Measurements from ENCODE around the gene ENDOV.

ENDOV gene

DNA sequence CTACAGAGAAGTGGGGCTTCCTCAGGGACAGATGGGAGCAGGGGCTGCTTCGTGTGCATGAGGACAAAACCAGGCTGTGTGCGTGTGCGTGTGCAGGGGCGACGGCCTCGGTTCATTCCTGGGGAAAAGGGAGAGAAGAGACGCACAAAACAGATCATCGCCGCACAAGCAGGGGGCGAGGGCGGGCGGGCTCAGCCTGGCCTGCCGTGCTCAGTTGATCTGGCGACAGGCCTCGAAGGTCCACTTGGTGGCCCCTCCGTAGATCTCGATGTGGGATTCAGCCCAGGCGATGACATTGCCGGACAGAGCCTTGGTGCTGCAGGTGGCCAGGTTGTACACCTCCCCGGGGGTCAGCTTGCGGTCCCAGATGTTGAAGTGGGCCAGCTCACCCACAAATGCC, 55.6 kb downstream of the ENDOV start:
- DNase-seq, result no peak

GRCh38 chr17:80471922-80472321, 57.0 kb downstream of the ENDOV start:
- no peak for DNase-seq

DNA sequence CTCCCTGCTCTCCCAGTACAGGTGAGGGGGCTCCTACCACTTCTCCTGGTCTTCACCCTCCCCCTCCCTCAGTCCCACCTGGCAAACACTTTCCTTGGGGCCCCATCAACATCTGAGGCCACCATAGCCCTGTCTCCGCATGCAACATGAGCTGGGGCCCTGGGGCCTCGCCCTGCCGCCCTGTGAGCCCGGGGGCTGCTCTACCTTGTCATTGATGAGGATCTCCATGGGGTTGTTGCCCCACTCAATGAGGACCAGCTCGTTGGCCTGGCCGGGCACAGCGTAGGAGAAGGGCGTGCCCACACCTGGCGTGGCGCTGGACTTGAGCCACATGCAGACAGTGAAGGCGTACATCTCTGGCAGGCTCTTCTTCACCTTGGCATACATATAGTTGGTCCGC, 58.0 kb downstream of the ENDOV start:
- DNase-seq, result no peak

DNA sequence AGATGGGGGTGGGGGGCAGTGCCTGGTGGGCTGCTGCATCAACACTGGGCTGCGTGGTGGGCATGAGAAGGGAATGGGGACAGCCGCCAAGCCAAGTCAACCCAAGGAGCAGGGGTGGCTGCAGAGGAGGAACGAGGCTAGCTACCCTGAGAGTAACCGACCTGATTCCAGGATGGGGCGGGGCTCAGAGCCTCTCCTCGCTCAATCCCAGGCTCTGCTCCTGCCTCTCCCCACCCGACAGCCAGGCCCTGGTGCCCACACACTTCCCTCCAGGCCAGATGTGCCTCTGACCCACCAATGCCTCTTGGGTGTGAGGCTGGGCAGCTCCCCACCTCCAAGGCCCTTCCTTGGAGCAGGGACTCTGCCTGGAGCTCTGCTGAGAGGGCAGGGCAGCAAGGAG, 58.7 kb downstream of the ENDOV start:
- no peak for DNase-seq

- DNase-seq, result no peak
These were observed 59.4 kb downstream of the ENDOV start for GRCh38 chr17:80474231-80474960.

DNA sequence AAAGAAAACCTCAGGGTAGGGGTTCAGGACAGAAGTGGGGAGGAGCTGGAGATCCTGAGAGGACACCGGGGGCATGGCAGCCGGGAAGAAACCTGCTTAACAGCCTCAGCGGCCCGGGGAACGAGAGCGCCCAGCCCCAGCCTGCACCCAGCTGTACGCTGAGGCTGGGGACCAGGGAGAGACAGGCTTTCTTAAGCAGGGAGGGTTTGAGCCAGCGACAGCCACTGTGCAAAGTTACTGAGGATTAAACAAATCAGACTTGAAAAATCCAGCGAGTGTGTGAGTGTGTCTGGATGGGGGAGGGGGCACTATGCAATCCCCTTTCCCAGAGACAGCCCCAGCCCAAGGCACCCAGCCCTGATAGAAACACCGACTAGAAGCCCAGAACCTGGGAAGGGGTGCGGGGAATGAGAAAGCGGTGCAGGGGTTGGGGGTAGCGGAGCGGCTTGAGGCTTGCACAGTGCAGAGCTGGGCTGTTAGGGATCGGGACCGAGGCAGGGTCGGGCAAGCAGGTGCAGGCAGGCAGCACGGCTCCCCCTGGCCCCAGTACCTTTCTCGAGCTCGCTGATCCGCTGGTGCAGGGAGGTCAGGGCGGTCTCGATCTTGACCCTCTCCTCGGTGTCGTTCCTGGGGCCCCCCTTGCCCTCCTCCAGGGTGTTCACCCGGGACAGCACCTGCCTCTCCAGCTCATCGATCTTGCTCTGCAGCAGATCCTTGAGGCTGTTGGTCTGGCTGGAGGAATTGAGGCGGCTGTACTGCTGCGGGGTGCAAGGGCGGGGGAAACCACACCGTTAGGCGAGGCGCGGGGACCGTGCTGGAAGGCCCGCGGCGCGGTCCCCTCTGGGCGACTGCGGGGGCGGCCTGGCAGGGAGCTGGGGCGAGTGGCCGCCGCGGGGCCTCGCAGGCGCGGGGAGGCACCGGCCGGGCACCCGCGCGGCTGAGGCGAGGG, 60.3 kb downstream of the ENDOV start:
- DNase-seq, result no peak

GRCh38 chr17:80475910-80476876, 61.2 kb downstream of the ENDOV start, which contains the start of gene NPTX1:
NPTX1 (minus strand) TSS chr17:80476607; CDS start chr17:80476446, 161 bp downstream.
- no peak for DNase-seq

GRCh38 chr17:80476877-80477646, 62.1 kb downstream of the ENDOV start:
- DNase-seq, result no peak

GRCh38 chr17:80477647-80478478, 62.9 kb downstream of the ENDOV start:
- DNase-seq, result peak in 1 of 2 donors; percentile 22

DNA sequence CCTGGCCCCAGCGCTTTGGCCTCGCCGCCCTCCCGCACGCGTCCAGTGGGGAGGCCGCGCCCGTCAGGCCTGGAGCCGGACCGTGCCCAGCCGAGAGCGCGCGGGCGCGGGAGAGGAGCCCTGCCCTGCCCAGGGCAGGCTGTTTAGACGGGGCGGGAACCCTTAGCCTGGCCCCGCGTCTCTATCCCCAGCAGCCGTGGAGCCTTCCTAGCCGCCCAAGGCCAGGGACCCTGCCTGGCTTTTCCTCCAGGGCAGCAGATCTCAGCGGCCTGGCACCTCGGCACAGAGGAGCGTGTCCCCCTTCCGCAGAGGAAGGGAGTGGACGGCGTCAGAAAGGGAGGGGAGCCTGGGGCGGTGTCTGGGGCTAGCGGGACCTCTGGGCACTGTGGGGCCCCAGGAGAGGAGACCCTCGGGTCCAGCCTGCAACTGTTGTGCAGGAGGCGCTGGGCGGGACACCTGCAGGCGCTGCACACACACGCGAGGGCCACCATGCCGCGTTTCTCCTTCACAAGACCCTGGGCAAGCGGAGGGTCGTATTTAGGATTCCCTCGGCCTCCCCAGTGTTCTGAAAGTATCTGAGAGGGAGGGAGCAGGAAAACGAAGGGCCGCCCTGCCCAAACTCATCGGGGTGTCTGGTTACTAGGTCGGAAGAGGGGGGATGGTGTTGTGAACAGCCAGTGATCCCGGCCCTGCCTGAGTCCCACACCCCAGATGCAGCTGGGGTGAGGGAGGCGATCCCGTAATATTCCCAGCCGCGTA, 63.7 kb downstream of the ENDOV start:
- no peak for DNase-seq

GRCh38 chr17:80479246-80479566, 64.2 kb downstream of the ENDOV start:
- no peak for DNase-seq

GRCh38 chr17:80480248-80480647, 65.3 kb downstream of the ENDOV start:
- no peak for DNase-seq

GRCh38 chr17:80481284-80482057, 66.5 kb downstream of the ENDOV start:
- DNase-seq, result no peak

GRCh38 chr17:80482058-80482318, 67.0 kb downstream of the ENDOV start:
- DNase-seq, result no peak

- DNase-seq, result no peak
These were observed 67.8 kb downstream of the ENDOV start for GRCh38 chr17:80482555-80483308.

DNA sequence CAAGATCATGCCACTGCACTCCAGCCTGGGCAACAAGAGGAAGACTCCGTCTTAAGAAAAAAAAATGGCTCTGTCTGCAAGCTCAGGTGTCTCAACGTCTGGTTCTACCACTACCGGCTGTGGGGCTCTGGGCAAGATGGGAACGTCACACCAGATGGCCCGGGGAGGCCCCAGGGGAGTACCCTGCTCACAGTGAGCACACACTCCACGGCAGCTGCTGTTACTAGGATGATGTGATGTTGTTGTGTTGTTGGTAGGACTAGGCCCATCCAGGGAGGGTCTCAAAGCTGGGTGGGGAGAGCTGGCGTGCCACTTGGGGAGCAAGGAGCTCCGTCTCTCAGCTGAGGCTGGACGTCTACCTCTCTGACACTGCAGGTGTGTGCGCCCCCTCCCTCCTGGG, 70.9 kb downstream of the ENDOV start:
- DNase-seq, result no peak

- DNase-seq, result no peak
These were observed 71.7 kb downstream of the ENDOV start for GRCh38 chr17:80486692-80487091.

DNA sequence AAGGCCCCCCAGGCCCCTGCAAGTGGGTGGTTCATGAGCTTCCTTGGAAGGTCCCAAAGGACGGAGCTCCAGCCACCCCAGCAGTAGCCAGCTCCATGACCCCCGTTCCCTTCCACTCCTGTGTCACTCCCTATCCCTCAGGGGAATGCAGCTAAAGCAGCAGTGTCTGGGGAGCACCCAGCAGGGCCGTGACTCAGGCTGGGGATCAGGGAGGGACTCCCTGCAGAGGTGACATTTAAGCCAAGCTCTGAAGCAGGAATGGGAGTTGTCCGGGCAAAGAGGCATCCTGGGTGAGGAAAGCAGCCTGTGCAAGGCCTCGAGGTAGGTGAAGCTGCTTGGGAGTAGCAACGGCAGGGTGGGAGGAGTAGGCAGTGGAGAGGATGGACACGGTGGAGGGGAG, 72.5 kb downstream of the ENDOV start:
- DNase-seq, result no peak

Data from inflammatory macrophage (primary cell).